ENCODE results near the gene EFCAB6.

DNA sequence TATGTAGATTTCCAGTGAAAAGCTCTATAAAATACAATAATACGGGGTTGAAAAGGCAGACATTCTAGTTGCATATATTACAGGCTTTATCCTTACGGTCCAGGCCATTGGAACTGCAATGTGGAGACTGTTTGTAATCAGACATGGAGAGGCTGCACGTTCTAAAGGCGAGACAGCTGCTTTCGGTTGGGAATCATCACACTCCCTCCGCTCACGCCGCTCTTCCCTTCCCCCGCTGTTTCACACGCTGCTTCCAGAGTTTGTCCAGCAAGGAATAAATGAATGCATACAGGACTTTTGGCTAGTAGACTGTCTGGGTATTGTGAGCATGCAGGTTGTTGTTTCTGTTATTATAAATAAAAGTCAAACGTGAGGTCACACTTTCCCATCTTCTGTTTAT is 13.5 kb upstream of the EFCAB6 start:
- no peak for TF ChIP-seq EP300 (IDR thresholded peaks at IDR 0.05)
- TF ChIP-seq, protein P1, sequence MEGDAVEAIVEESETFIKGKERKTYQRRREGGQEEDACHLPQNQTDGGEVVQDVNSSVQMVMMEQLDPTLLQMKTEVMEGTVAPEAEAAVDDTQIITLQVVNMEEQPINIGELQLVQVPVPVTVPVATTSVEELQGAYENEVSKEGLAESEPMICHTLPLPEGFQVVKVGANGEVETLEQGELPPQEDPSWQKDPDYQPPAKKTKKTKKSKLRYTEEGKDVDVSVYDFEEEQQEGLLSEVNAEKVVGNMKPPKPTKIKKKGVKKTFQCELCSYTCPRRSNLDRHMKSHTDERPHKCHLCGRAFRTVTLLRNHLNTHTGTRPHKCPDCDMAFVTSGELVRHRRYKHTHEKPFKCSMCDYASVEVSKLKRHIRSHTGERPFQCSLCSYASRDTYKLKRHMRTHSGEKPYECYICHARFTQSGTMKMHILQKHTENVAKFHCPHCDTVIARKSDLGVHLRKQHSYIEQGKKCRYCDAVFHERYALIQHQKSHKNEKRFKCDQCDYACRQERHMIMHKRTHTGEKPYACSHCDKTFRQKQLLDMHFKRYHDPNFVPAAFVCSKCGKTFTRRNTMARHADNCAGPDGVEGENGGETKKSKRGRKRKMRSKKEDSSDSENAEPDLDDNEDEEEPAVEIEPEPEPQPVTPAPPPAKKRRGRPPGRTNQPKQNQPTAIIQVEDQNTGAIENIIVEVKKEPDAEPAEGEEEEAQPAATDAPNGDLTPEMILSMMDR (IDR thresholded peaks at IDR 0.05): no peak
